Stimulated activated CD8-positive, alpha-beta memory T cell treated with anti-CD3 and anti-CD28 coated beads, Interleukin-7, amount 100 ng/mL, for 4 hours (primary cell): ENCODE results near the gene SAG.

Experiments used
- DNase-seq, 2 donors: peaks; one replicate each; pipeline ENCODE4 v3.0.0-alpha.2; 2020; ENCODE audit warnings: low read depth in 2 of 2

The SAG gene

DNA sequence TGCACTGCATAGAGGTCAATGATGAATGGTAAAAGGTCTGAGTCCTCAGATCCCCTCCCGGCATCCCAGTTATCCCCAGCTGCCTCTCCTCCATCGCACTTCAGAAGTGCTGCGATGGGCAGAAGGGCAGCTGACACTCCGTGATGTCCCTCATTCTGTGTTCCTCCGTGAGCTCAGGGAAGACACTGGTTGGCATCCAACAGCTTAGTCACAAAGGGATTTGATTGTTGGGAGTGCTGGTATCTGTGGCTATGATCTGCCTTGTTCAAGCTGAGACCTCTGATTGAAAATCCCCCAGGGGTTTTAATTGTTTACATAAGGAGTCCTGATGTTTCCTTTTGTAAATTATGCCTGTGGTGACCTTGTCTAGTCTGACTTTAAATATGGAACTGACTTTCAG, 19.0 kb upstream of the SAG start:
- DNase-seq: no peak

DNA sequence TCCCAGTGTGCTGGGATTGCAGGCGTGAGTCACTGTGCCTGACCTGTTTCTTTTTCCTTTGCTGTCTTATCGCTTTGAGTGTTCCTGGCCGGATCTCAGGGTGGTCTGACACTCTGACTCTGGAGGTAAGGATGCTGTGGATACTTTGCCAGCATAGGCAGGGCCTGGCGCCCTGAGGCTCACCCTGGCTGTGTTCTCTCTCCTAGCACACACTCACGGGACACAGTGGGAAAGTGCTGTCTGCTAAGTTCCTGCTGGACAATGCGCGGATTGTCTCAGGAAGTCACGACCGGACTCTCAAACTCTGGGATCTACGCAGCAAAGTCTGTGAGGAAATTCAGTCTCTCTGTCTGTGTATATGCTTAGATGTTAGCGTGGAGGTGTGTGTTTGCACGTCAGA, 18.0 kb upstream of the SAG start:
- DNase-seq: no peak

GRCh38 chr2:233290051-233290845, 17.4 kb upstream of the SAG start:
- no peak for DNase-seq

DNA sequence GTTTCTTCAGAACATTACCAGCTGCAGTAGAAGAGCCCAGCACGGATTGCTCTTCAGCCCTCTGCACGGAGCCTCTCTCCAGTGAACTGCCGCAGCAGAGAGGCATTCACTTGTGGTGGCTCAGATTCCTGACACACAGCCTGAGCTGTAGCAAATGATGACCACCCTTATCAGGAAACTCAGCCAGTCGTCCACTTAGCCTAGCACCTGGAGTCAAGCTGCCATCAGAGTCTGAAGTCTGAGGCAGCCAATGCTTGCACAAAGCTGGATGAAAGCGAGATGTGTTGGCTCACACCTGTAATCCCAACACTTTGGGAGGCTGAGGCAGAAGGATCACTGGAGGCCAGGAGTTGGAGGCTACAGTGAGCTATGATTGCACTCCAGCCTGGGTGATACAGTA, 11.7 kb upstream of the SAG start:
- no peak for DNase-seq

GRCh38 chr2:233297076-233297475, 10.5 kb upstream of the SAG start:
- no peak for DNase-seq

DNA sequence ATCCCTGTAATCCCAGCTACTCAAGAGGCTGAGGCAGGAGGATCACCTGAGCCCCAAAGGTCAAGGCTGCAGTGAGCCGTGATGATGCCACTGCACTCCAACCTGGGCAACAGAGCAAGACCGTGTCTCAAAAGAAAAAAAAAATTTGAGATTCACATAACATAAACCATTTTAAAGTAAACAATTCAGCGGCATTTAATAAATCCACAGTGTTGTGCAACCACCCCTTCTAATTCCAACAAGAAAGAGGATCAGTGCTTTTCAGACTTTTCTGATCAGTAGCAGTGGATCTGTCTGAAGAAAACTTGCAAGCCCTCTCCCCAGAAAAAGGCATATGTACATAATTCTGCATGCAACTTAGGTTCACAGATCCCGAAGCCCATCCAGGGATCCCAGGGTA, 7.2 kb upstream of the SAG start:
- DNase-seq: no peak

DNA sequence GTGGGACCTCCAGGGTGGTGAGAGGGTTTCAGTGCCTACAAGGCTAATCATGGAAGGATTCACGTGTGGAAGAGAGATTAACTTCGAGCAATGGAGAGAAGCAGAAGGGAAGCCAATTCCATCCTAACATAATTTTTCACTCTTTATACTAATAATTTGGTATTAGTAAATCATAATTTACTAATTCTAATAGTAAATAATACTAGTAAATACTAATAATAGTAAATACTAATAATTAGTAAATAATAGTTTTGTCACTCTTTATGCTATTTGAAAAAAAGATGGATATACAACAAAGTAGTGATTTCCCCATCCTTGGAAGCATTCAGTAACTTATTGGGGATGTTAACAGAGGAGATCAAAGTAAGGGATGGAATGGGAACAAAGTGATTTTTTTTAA, 6.4 kb upstream of the SAG start:
- no peak for DNase-seq

GRCh38 chr2:233301811-233302210, 5.8 kb upstream of the SAG start:
- DNase-seq: no peak

GRCh38 chr2:233303252-233303651, 4.4 kb upstream of the SAG start:
- DNase-seq: no peak

DNA sequence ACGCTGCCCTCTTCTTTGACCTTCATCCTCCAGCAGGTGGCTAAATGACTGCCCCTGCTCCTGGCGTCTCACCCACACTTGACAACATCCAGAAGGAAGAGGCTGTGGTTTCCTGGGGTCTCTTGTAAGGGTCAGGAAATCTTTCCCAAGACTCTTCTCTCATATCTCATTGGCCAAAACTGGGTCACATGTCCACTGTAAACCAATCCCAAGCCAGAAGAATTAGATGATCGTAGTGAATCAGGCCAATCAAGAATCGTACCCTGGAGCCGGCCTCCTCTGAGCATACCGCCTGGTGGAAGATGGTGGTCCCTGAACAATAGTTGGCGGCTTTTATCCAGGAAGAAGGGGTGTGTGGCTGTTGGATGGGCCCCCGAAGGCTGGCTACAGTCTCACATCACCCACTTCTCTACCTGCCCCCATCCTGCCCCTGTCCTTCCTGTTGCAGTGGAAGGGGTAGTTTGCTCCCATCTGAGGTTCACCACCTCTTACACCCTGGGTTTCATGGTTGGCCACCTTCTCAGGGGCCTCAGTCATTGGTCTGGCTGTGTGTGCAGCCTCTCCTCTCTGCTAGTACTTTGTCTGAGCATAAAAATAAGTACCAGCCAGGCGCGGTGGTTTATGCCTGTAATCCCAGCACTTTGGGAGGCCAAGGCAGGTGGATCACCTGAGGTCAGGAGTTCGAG, 3.8 kb downstream of the SAG start:
- no peak for DNase-seq

DNA sequence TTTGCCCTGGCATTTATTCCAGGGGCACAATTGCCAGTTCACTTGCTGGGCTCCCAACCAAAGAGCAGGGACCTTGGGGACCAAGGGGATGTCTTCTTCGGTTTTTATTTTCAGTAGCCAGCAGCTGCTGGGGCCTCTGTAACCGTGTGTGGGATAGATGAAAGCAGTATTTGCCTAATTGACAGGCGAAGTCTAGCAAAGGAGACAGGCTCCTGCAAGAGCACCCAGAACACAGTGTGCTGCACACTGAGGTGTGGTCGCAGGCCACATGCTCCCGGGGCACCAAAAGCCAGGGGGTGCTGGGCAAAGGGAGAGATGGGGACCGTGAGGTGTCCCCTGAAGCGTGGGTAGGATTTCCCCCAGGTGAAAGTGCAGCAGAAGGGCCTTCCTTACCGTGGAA, 5.3 kb downstream of the SAG start:
- no peak for DNase-seq

DNA sequence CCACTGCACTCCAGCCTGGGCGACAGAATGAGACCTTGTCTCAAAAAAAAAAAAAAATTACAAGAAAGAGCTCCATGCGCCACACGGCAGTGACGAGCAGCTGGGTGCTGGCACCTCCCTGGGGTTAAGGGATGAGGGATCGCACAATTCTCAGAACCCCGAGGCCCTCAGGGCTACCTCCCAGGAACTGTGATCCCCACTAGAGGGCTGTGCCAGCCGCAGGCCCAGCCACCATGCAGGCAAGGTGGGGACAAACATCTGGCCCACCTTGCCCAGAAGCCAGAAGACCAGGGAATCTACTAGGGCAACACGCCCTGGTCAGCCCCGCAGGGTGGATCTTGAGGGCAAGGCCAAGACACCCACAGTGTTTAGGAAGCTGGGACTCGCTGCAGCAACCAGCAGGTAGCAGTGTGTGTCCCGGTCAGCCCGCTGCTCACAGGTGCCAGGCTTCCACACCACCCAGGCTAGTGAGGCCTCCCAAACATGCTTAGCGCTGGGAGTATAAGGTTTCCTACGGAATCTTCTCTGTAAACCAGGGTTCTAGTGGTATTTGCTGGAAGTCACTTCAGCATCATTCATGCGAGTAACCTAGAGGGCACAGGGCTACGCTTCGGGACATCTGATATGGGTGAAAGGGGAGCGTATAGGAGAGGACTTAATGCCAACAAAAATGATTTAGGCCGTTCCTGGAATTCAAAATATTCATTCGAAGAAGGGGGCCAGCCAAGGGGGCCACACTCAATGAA, 6.7 kb downstream of the SAG start:
- DNase-seq: no peak

- no peak for DNase-seq
Measured at GRCh38 chr2:233317196-233317943, 9.8 kb downstream of the SAG start.

DNA sequence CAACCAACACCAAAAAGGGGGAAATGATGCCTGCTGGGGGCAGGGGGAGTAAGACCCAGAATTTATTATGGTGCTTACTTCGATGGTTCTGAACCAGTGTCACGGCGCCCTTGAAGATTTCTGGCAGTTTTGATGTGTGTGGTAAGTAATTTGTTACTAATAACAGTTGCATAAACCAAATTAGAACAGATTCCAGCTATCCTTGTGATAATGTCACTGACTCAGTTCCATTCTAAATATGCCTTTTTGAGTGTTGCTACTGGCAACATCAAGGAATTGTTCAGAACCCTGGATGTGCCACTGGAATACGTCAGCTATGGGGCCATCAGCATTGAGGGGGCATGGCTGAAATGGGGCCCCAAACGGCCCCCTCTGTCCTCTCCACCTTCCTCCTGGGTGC, 11.6 kb downstream of the SAG start:
- DNase-seq: no peak

DNA sequence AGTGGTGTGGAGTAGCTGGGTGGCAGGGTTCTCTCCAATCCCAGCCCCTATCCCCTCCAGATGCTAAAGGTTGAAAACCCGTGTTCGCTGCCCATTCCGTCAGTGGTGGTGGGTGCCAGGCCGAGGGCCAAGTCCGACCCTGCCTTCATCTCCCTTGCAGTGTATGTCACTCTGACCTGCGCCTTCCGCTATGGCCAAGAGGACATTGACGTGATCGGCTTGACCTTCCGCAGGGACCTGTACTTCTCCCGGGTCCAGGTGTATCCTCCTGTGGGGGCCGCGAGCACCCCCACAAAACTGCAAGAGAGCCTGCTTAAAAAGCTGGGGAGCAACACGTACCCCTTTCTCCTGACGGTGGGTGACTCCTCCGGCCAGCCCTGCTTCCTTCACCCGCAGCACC, 12.9 kb downstream of the SAG start:
- DNase-seq: no peak

- DNase-seq: no peak
Measured at GRCh38 chr2:233321166-233321565, 13.6 kb downstream of the SAG start.

- DNase-seq: no peak
Measured at GRCh38 chr2:233323851-233324250, 16.2 kb downstream of the SAG start.

GRCh38 chr2:233325256-233325655, 17.6 kb downstream of the SAG start:
- DNase-seq: no peak

DNA sequence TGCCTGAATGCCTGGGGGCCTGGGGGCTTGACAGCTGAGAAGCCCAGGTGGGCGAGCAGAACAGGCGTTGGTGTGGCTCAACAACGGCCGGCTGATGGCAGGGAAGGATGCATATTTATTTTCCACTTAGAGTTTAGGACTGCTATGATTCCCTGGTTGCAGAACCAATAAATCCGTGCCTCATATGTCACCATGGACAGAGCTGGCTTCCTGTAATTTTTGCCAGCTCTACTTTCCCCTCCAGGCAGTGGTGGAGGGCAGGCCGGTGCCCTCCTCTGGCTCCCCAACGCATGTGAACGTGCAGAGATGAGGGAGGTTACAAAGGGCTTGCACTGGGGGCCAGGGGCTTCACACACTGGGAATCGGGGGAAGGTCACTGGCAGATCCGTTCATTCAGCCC, 18.2 kb downstream of the SAG start:
- no peak for DNase-seq

GRCh38 chr2:233326500-233326899, 18.9 kb downstream of the SAG start:
- no peak for DNase-seq

GRCh38 chr2:233328922-233329321, 21.3 kb downstream of the SAG start:
- no peak for DNase-seq

DNA sequence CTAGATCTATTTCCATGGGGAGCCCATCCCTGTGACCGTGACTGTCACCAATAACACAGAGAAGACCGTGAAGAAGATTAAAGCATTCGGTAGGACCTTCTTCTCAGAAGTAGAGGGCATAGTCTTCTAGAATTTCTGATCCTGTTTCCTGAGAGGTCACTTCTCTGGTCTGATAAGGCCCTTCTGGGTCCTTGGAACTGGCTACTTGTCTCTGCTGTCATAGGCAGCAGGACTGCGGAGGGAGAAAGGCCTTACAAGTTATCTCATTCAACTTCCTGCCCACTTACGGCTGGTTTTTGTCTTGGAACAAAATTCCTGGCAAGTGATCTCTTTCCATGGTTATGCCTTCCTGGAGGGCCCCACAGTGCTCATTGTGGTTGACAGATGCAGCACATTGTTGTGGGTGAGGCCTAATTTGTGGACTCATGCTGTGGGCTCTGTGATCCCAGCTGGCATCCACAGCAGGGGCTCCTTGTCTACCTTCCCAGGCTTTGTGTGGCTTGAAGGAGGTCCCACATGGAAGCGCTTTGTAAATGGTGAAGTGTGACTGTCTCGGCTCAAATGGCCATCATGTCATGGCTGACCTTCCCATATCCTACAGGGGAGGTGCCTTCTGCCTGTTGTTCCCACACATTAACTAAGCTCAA, 22.0 kb downstream of the SAG start:
- no peak for DNase-seq
